Activated CD4-positive, alpha-beta T cell treated with anti-CD3 and anti-CD28 coated beads, Interleukin-2, amount 50 U/mL, for 4 hours (primary cell): ENCODE results near the gene ANKDD1A.

ENCODE experiments used
- DNase-seq, 2 experiments: peaks; one replicate each; pipeline ENCODE4 v3.0.0-alpha.2; 2020

ANKDD1A gene

GRCh38 chr15:64911311-64912186, at the start of gene ANKDD1A:
ANKDD1A (plus strand) TSS chr15:64911902; CDS start chr15:64911931, 29 bp downstream.
- peak in 1 of 2 experiments; percentile 12 for DNase-seq

- DNase-seq, result no peak
Observed at GRCh38 chr15:64861960-64862359, 49.7 kb upstream of the ANKDD1A start.

DNA sequence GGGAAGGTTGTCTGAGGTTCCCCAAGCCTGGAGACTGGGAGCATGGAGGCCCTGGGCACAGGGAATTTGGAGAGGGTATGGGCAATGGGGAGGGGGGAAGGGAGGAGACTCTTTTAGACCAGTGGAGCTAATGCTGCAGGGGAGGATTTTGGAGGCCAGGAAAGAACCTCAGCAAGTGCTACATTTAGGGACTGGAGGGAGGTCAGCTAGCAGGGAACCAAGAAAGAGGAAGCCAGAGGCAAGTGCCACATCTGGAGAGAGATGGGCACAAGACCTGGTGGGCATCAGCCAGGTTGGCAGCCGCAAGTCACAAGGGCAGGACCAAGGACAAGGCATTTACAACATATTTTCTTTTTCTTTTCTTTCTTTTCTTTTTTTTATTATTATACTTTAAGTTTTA, 49.3 kb upstream of the ANKDD1A start:
- DNase-seq, result no peak

- no peak for DNase-seq
Observed at GRCh38 chr15:64864068-64864467, 47.6 kb upstream of the ANKDD1A start.

- DNase-seq, result no peak
Observed at GRCh38 chr15:64865126-64865997, 46.3 kb upstream of the ANKDD1A start.

DNA sequence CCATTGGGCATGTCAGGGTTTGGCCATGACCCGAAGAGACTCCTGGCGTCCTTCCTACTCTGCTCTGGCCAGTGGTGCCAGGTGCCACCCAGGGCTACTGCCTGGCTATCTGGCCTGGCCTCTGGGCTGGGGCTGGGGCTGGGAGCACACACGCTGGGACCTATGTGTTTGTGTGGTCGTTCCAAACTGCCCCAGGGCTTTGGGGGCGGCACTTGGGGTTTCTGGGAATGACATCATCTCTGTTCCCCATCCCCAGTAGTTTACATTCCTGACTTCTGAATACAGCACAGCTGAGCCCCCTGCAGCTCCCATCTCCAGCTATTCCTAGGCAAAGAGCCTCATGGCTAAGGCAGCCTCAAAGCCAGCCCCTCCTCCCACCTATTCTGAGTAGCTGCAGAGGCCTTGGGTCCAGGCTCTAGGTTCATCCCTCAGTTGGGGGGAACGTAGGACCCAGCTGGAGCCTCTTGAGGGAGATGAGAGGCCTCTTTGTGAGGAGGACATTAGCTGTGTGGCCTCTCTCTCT, 45.6 kb upstream of the ANKDD1A start:
- DNase-seq, result no peak

- no peak for DNase-seq
Observed at GRCh38 chr15:64869501-64869900, 42.2 kb upstream of the ANKDD1A start.

- no peak for DNase-seq
Observed at GRCh38 chr15:64870353-64870752, 41.3 kb upstream of the ANKDD1A start.

- DNase-seq, result no peak
Observed at GRCh38 chr15:64875641-64876223, 36.0 kb upstream of the ANKDD1A start.

- no peak for DNase-seq
Observed at GRCh38 chr15:64877435-64877834, 34.3 kb upstream of the ANKDD1A start.

- no peak for DNase-seq
Observed at GRCh38 chr15:64878705-64879104, 33.0 kb upstream of the ANKDD1A start.

DNA sequence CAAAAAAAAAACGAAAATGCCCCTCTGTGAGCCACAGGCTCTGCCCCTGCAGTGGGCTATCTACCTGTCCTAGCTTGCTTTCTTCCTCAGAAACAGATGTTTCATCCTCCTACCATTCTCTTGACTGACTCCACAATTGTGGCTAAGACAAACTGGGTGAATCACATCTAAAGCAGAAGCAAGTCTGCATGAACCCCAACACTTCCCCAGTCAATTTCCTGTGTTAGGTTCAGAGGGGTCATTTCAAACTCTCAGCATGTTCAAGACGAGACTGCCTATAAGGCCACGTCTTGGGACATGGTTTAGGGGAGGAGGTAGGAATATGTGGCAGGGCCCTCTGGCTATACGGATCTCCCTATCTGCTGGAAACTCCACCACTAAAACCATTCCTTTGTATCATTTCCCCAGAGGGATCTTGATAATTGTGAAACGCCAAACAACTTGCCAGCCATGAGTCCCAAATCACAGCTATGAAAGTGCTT, 28.6 kb upstream of the ANKDD1A start:
- DNase-seq, result no peak

DNA sequence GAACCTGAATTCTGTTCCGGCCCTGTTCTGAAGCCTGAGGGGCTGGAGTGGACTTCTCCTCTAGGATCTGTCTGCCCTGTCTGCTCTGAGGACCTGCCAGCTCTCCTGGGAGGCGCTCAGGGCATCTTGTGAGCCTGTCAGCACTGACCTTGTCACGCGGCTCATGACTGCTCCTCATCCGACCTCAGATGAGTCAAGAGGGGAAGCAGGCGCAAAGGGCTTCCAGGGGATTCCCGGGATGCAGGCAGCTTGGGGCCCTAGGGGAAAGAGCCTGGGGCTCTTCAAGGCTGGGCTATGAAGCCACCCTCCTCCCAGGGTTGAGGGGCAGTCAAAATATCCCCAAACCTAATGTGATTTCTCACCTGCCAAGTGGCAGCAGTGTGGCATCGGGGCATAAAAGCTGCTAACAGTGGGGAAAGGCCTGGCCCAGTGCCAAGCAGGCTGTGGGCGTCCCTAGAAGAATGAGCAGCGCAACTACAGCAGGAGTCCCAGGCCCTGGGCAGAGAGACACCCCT, 27.6 kb upstream of the ANKDD1A start:
- peak; percentile 77 for DNase-seq

DNA sequence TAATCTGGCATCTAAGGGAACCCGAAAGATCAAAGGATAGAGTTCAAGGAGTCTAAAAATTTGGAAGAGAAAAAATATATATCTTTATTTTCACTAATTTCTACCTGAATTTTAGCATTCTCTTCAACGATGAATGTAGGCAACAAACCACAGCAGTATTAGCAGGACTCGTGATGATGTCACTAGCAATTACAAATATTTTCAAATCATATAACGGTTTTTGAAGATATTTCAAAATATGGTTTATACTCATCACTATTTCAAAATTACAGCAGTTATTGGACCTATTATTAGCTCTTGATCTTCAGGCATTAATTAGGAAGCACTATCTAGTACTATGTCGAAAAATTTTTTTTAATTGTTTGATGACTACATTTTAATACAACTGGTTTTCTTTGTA, 27.0 kb upstream of the ANKDD1A start:
- no peak for DNase-seq

DNA sequence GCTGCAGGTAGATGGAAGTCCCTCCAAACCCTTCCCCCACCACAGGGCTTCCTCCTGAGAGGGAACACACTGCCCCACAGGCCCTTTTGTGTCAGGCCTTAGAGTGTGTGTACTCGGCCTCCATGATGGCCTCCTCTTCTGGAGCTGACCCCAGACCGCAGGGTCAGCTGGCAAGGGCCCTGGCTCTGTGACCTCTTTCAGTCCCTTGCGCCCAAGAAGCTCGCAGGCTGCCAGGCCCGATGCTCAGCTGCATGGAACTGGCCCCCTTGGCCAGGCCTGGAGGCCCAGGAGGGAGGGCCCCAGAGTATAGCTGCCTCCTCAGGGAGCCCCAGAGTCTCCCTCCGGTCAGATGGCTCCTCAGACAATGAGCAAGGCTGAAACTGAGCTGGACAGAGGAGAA, 23.4 kb upstream of the ANKDD1A start:
- no peak for DNase-seq

DNA sequence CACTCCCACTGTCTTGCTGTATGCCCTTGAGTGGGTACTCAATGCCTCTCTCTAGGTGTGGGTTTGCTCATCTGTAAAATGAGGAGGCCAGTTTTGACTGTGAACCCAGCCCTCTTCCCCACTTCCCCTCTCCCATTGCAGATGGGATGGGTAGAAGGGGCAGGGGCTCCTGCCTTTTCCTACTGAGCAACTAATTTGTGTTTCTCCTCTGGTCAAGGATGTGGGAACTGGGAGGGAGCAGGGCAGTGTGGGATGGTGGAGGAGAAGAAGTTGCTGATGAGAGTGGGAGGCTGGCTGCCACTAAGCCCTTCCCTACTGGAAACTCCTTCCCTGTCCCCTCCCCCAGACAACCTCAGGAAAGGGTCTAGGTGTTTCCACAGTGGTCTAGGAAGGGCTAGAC, 20.1 kb upstream of the ANKDD1A start:
- no peak for DNase-seq

GRCh38 chr15:64892847-64893403, 18.8 kb upstream of the ANKDD1A start:
- no peak for DNase-seq

DNA sequence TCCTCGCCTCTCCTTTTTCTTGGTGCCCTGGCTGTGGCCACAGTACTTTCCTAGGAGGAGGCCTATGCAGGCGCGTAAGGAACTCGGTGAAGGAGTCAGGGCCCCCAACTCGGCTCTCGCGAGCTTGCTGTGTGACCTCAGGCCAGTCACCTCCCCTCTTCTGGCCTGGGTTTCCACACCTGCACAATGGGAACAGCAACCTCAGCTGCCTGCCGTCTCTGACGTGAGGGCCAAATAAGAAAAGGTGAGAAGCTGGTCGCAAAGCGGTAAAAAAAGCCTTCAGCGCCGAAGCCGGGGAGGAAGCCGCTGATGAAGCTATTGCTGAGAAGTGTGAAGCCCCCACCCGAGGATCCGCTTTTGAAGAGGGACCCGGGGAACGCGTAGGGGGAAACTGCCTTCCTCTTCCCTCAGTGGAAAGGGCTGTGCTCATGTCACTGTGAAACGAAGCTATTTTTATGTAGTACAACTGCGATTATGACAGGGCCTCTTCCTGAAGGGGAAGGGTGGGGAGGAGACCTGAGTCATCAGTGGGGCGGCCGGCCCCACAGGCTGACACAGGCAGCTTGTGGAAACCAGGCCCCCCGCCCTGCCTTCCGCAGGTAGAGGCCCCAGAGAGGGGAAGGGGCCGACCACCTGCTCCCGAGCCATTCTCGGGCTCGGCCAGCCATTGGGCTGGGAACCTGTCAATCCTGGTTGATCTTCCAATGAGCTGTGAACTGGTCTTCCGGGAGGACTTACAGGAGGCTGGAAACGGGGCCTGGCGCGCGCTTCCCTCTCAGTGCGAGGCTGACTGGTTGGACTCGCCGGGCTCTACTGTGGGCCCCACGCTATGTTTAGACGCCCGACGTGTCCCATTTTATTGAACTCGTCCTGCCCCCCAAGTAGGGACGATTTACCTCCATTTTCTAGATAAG, 18.0 kb upstream of the ANKDD1A start:
- DNase-seq, result peak; percentile 92 to 95

DNA sequence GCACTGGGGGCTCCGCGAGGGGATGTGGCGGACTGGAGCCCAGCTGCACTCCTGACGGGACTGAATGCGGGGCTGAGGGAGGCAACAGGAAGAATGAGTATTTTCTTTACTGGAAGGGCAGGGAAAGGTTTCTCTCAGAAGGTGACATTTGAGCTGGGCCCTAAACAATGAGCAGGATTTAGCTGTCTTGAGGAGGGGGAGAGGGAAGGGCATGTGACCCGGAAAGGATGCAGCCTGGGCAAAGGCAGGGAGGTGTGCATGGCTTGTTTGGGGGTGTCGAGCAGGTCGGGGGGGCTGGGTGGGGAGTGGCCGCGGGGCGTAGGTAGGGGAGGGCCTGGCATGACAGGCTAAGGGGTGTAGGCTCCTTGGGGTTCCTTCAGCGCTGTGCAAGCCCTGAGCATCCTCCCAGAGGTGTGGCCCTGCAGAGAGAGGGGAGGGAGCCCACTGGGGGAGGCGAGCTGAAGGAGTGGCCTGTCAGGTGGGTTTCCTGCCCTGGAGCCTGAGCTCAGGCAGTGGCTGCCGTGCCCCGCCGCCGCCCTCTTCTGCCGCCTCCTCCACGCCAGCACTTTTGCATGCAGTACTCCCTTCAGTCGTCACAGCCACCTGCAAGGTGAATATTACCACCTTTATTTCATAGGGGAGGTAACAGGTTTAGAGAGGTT, 17.2 kb upstream of the ANKDD1A start:
- DNase-seq, result peak; percentile 61

- no peak for DNase-seq
Observed at GRCh38 chr15:64895285-64896065, 16.2 kb upstream of the ANKDD1A start.
